ENCODE data around the gene SLC2A13.

The SLC2A13 gene

DNA sequence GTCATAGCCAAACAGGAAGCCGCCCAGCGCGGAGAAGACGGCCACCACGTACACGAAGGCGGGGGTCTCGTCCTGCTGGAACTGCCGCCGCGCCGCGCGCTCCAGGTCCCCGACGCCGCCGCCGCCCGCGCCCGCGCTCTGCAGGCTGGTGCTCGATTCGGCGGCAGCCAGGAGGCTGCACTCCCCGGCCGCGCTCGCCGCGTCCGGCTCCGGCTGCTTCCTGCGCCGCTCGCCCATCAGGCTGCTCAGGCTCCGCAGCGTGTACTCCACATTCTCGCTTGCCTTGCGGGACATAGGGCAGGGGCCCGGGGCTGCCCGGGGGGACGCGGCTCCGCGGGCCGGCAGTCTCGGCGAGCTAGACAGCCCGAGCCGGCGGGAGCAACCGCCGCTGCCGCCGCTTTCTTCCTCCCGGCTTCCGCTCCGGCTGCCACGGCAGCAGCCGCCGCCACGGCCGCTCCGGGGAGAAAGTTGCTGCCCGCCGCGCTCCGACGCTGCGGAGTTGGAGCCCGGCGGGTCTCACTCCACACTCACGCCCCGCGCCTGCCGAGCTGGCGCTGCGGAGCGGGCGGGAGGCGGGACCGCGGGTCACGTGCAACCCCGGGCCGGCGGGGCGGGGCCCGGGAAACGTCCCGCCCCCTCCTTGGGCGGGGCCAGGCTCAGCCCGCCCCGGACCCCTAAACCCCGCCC is at the start of gene SLC2A13:
Gene SLC2A13 (minus strand): TSS at position 567 of the 687 bp plus-strand sequence. CDS start 273 bp downstream, at position 294.
- H3F3A ChIP-seq (ENCODE audit: low read depth) = no peaks in the 10 kb centered on the region
- no peaks in the 10 kb centered on the region for H3K9me3 ChIP-seq (ENCODE audit: insufficient read depth, low read depth, low read length)
- peaks cover 38% of the 10 kb centered on the region for H3K4me1 ChIP-seq (ENCODE audit: insufficient read depth, low read length, poor library complexity, severe bottlenecking)
- peaks cover 46% of the 10 kb centered on the region for H3K79me2 ChIP-seq (ENCODE audit: insufficient read depth, low read length)
- TF ChIP-seq CTCF (conservative IDR thresholded peaks at IDR 0.05; ENCODE audit: low read length) = no peak
- no peak for TF ChIP-seq EZH2phosphoT487 (IDR thresholded peaks at IDR 0.05; ENCODE audit: borderline replicate concordance)
- peak within 1 kb of the TSS; percentile 87 for H3K4me3 ChIP-seq (ENCODE audit: low read length, poor library complexity, severe bottlenecking)
- H3K27me3 ChIP-seq (ENCODE audit: insufficient read depth, low read length, poor library complexity, severe bottlenecking) = no peaks in the 10 kb centered on the region
- H2AFZ ChIP-seq (ENCODE audit: low read length) = peak within 1 kb of the TSS; percentile 95
- H4K20me1 ChIP-seq (ENCODE audit: insufficient read depth, low read length, poor library complexity, severe bottlenecking) = peaks cover 17% of the 10 kb centered on the region
- peak within 1 kb of the TSS; percentile 95 for H3K4me2 ChIP-seq (ENCODE audit: low read depth, low read length, poor library complexity, severe bottlenecking)
- H3K36me3 ChIP-seq (ENCODE audit: insufficient read depth, low read length) = no peaks in the 10 kb centered on the region
- no peaks in the 10 kb centered on the region for H3K9me2 ChIP-seq (replicated peaks; ENCODE audit: low read depth, low read length)
- H3K9ac ChIP-seq (ENCODE audit: low read depth, low read length, poor library complexity, severe bottlenecking) = peak within 1 kb of the TSS; percentile 73

DNA sequence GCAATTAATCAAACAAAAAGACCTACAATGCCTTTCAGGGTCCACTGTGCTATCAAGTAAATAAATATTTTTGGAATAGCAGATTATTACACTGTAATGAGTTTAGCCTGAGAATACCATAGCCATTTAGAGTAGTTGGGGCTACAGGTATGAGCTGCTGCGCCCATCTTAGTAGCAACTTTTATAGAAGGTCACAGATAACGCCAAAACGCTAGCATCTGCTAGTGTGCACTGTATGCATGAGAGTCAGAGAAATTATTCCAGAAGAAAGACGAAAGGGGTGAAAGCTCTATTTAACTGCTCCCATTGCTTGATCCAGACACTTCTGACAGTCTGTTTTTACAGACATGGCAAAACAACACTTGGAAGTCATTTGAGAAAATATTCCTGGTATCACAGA is 48.5 kb upstream of the SLC2A13 start:
- TF ChIP-seq CTCF (conservative IDR thresholded peaks at IDR 0.05; ENCODE audit: low read length) (no peak), EZH2phosphoT487 (IDR thresholded peaks at IDR 0.05; ENCODE audit: borderline replicate concordance) (no peak)
- Histone ChIP-seq H2AFZ (ENCODE audit: low read length) (no peak overlapping the region), H3K36me3 (ENCODE audit: insufficient read depth, low read length) (no peaks in the 10 kb centered on the region), H4K20me1 (ENCODE audit: insufficient read depth, low read length, poor library complexity, severe bottlenecking) (no peaks in the 10 kb centered on the region), H3K9ac (ENCODE audit: low read depth, low read length, poor library complexity, severe bottlenecking) (no peak overlapping the region), H3K79me2 (ENCODE audit: insufficient read depth, low read length) (no peaks in the 10 kb centered on the region), H3K4me1 (ENCODE audit: insufficient read depth, low read length, poor library complexity, severe bottlenecking) (no peaks in the 10 kb centered on the region), H3K4me2 (ENCODE audit: low read depth, low read length, poor library complexity, severe bottlenecking) (no peak overlapping the region), H3K27me3 (ENCODE audit: insufficient read depth, low read length, poor library complexity, severe bottlenecking) (no peaks in the 10 kb centered on the region), H3F3A (ENCODE audit: low read depth) (no peaks in the 10 kb centered on the region), H3K9me3 (ENCODE audit: insufficient read depth, low read depth, low read length) (no peaks in the 10 kb centered on the region), H3K9me2 (replicated peaks; ENCODE audit: low read depth, low read length) (no peaks in the 10 kb centered on the region), H3K4me3 (ENCODE audit: low read length, poor library complexity, severe bottlenecking) (no peak overlapping the region)

- Histone ChIP-seq H3K79me2 (ENCODE audit: insufficient read depth, low read length) (no peaks in the 10 kb centered on the region), H2AFZ (ENCODE audit: low read length) (peak overlapping the region; percentile 51; the same call in 1 of the 2 replicates)
These were observed 47.6 kb upstream of the SLC2A13 start for GRCh38 chr12:40153432-40153831.

More at GRCh38 chr12:40153432-40153831, 47.6 kb upstream of the SLC2A13 start:
- H3K9me3 ChIP-seq (ENCODE audit: insufficient read depth, low read depth, low read length) = no peaks in the 10 kb centered on the region
- H3K4me2 ChIP-seq (ENCODE audit: low read depth, low read length, poor library complexity, severe bottlenecking) = no peak overlapping the region
- H4K20me1 ChIP-seq (ENCODE audit: insufficient read depth, low read length, poor library complexity, severe bottlenecking) = no peaks in the 10 kb centered on the region
- no peaks in the 10 kb centered on the region for H3K36me3 ChIP-seq (ENCODE audit: insufficient read depth, low read length)
- no peaks in the 10 kb centered on the region for H3K27me3 ChIP-seq (ENCODE audit: insufficient read depth, low read length, poor library complexity, severe bottlenecking)
- H3F3A ChIP-seq (ENCODE audit: low read depth) = no peaks in the 10 kb centered on the region
- TF ChIP-seq CTCF (conservative IDR thresholded peaks at IDR 0.05; ENCODE audit: low read length) = no peak
- TF ChIP-seq EZH2phosphoT487 (IDR thresholded peaks at IDR 0.05; ENCODE audit: borderline replicate concordance) = no peak
- no peaks in the 10 kb centered on the region for H3K9me2 ChIP-seq (replicated peaks; ENCODE audit: low read depth, low read length)
- no peak overlapping the region for H3K9ac ChIP-seq (ENCODE audit: low read depth, low read length, poor library complexity, severe bottlenecking)
- no peaks in the 10 kb centered on the region for H3K4me1 ChIP-seq (ENCODE audit: insufficient read depth, low read length, poor library complexity, severe bottlenecking)
- H3K4me3 ChIP-seq (ENCODE audit: low read length, poor library complexity, severe bottlenecking) = no peak overlapping the region
